Activated effector memory CD4-positive, alpha-beta T cell treated with Interleukin-2 at 50 U/mL for 16 hours (primary cell): Measurements from ENCODE around the gene GPR15LG.
A peak's percentile ranks its signal among the peaks of the same experiment; 100 is the strongest.

Source experiments
- DNase-seq: peaks from one replicate; pipeline ENCODE4 v3.0.0-alpha.2; 2020

GPR15LG gene

GRCh38 chr10:84194424-84195043 is 20.9 kb downstream of the GPR15LG start, which contains the start of gene CDHR1:
CDHR1 (plus strand) TSS chr10:84194537; CDS start chr10:84194761, 224 bp downstream.
- peak; percentile 8 for DNase-seq

DNA sequence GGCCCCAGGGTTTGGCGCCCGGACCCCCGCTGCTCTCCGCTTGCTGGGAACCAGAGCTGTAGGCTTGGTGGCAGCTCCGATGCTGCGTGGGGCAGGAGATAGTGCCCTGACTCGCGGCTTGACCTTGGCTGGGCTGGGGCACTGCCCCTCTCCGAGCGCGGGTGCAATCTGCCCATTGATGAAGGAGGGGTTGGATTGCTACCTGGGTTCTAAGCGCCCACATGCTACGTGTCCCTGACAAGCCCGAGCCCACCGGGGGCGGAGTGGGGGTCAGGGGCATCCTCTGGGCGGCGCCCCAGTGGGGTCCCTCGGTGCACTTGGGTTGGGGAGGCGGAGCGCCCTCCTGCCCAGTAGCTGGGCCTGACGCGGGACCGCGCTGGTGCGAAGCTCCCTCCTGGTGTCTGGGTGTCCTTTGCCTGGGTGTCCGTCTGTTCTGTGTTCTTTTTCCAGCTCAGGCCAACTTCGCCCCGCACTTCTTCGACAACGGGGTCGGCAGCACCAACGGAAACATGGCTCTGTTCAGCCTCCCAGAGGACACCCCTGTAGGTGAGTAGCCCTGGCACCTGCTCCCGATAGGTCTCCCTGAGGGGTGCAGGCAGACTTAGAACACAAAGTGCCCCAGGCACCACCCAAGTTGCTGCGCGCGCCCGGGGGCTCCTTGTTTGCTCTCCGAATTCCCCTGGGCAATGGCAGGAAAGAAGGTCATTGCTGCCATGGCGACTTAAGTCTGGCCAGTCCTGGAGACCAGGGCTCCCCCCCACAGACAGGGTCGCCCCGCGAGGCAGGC is 21.6 kb downstream of the GPR15LG start:
- DNase-seq, result no peak

GRCh38 chr10:84196083-84196482 is 22.5 kb downstream of the GPR15LG start:
- DNase-seq, result no peak

DNA sequence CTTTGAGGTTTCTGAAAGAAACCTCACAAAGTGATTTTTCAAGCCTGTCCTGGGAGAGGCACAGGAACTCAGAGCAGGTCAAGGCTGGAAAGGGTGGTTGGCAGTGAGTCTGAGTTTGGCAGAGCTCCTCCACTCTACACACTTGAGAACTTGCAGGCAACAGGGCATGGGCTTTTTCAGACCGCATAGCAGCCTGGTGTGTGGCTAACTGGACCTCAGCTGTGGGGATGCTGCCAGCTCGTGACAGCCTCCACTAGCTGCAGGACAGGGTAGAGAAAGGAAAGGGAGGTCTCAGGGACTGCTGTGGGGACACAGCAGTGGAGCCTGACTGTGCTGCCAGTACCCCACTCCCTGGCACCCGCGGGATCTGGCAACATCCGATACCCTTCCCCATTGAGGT is 23.3 kb downstream of the GPR15LG start:
- DNase-seq, result no peak

DNA sequence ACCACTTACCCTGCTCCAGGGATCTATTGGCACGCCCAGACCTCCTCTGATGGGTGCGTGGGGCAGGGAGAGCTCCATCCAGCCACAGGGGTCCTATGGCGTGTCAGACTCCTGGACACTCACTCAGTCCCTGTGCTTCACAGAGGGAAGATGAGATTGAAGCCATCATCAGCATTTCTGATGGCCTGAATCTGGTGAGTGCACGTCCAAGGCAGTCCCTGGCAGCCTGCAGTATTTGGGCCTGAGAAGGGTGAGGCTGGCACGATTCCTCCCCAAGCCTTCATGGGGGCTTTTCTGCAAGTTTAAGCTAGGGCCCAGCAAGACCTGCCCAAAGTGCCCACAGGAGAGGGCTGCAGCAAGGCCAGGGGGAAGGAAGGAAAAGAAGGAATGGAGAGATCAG is 24.0 kb downstream of the GPR15LG start:
- no peak for DNase-seq

GRCh38 chr10:84198206-84198915 is 24.8 kb downstream of the GPR15LG start:
- no peak for DNase-seq

DNA sequence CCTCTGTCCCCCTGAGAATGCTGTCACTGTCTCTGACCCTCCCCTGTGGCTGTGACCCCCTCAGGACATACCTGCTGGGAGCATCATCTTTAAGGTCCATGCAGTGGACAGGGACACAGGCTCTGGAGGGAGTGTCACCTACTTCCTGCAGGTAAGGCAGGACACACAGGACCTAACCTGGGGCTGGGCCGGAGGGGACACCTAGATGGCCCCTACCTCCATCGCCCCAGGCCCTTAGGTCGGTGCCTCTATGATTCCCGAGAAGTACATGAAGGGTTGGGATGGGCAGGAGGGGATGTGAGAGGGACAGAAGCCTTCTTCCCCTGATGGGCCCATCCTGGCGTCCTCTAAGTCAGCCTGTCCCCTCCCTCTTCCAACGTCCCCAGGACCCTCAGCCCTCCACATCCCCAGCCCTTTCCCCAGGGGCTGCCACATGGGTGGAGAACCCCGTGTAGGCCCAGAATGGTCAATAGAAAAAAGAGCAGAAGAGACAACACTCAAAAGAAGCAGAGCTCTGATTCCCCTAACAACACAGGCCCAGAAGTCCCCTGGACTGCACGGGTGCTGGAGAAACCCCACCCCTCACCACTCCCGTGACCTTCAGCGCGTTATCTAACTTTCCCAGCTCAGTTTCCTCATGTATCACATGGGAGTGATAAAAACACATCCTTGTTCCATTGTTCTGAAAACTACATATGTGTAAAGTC is 27.1 kb downstream of the GPR15LG start:
- no peak for DNase-seq

- no peak for DNase-seq
Measured at GRCh38 chr10:84201244-84201606, 27.6 kb downstream of the GPR15LG start.

DNA sequence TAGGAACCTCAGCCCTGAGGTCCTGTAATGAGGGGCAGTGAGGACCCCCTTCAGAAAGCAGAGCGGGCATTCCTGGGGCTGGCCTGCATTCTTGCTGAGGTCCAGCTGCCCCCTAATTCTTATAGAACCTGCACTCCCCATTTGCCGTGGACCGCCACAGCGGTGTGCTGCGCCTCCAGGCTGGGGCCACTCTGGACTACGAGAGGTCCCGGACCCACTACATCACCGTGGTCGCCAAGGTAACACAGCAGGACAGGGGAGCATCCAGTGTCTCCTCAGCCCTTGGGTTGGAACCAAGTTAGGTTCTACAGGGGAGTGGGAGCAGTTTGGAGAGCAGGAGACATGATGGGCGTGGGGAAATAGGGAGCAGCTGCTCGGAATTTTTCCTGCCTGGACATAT is 28.1 kb downstream of the GPR15LG start:
- DNase-seq, result no peak

- no peak for DNase-seq
Measured at GRCh38 chr10:84202349-84202748, 28.7 kb downstream of the GPR15LG start.

GRCh38 chr10:84204122-84204521 is 30.5 kb downstream of the GPR15LG start:
- DNase-seq, result no peak

DNA sequence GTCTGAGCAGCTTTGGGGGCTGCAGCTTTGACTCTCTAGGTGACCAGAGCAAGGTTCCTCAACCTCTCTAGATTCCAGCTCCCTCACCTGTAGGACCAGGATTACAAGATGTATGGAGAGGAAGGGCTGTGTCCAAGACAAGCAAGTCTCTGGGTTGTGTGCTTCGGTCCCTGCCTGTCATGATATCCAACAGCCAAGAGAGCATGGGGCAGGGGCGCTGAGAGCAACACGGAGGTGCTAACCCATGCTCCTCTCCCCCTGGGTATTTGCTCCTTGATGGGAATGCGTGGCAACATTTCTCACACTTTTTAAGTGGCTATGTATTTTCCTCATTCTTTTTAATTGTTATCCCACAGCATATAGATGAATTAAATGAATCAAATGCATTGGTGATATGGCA is 31.0 kb downstream of the GPR15LG start:
- no peak for DNase-seq

DNA sequence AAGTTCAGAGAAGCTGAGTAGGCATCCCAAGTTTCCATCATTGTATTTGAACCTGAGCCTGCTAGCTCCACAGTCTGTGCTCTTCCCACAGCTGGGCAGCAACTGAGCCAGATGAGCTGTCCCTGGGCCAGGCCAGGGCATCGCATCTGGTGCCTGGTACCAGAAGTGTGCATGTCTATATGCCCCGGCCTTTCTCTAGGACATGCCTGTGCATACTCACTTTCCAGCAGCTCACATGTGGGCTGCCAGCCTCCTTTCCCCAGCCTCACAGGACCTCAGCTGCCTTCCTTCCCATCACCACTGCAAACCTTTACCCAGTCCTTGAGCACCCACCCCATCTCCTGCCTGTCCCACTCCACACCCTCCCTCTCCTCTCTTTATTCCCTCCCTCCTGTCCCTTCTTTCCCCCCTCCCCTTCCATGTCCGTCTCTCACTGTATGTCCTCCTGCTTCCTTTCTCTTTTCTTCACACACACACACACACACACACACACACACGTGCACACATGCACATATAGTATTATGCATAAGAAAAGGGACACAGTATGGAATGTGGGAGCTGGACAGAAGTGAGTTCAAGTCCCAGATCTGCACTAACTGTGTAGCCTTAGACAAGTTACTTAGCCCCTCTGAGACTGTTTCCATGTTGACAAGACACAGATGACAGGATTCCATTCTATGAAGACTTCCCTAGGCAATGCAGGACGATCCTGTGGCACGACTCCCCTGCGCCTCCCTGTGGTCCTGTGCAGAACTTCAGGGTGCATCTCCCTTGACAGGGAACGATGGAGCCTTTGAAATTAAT is 31.6 kb downstream of the GPR15LG start:
- peak; percentile 29 for DNase-seq

DNA sequence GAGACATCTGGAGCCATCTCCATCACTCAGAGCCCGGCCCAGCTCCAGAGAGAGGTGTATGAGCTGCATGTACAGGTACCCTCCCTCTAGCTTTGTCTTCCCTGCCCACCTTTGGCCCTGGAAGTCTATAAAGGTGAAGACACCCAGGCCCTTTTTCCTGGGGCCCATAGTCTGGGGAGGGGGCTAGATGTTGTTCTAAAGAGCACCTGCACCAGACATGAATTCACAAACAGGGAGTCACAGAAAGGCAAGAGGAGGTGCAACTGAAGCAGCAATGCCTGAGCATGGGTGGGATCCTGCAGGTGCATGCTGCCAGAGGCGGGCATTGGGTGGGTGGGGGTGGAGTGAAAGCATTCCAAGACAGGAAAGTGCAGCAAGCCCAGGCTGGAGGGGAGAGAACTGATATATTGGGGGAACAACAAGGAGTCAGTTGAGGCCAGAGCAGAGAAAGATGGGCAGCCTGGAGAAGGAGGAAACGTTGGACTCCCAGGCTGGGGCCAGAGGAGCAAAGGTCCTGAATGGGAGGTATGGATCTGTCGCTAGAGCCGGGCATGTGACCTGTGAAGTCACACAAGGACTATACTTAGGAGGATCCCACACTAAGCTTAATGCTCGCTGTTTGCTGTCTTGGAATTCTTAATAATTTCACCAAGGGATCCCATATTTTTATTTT is 32.4 kb downstream of the GPR15LG start:
- DNase-seq, result no peak

DNA sequence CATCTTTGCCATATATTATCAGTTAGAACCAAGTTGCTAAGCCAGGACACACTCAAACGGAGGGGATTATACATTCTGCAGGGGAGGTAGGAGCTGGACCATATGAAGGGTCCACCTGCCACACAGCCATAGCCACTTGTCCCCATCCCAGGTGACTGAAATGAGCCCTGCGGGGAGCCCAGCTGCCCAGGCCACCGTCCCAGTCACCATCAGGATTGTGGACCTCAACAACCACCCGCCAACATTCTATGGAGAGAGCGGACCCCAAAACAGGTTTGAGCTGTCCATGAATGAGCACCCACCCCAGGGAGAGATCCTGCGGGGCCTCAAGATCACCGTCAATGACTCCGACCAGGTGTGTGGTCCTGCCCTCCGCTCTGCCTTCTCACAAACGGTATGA is 34.4 kb downstream of the GPR15LG start:
- DNase-seq, result no peak

- DNase-seq, result no peak
Measured at GRCh38 chr10:84211566-84211965, 38.0 kb downstream of the GPR15LG start.

DNA sequence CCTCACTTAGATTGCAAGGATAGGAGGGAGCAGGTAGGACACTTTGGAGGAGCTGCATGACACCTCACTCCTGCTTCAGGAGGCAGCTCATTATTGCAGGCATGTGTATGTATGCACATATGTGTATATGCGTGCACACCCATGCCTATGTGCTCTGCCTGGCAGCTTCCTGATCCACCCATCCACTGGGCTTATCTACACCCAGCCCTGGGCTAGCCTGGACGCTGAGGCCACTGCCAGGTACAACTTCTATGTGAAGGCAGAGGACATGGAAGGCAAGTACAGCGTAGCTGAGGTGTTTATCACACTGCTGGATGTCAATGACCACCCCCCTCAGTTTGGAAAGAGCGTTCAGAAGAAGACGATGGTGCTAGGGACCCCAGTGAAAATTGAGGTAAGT is 38.4 kb downstream of the GPR15LG start:
- DNase-seq, result no peak

GRCh38 chr10:84213076-84213475 is 39.5 kb downstream of the GPR15LG start:
- DNase-seq, result no peak

DNA sequence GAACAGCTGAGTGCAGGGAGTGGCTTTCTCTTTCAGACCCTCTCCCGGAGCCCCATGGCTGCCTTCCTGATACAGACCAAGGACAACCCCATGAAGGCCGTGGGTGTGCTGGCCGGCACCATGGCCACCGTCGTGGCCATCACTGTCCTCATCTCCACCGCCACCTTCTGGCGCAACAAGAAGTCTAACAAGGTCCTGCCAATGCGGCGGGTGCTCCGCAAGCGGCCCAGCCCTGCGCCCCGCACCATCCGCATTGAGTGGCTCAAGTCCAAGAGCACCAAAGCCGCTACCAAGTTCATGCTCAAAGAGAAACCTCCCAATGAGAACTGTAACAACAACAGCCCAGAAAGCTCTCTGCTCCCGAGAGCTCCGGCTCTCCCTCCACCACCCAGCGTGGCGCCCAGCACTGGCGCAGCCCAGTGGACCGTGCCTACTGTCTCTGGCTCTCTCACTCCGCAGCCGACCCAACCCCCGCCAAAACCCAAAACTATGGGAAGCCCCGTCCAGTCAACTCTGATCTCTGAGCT is 40.5 kb downstream of the GPR15LG start:
- DNase-seq, result no peak

DNA sequence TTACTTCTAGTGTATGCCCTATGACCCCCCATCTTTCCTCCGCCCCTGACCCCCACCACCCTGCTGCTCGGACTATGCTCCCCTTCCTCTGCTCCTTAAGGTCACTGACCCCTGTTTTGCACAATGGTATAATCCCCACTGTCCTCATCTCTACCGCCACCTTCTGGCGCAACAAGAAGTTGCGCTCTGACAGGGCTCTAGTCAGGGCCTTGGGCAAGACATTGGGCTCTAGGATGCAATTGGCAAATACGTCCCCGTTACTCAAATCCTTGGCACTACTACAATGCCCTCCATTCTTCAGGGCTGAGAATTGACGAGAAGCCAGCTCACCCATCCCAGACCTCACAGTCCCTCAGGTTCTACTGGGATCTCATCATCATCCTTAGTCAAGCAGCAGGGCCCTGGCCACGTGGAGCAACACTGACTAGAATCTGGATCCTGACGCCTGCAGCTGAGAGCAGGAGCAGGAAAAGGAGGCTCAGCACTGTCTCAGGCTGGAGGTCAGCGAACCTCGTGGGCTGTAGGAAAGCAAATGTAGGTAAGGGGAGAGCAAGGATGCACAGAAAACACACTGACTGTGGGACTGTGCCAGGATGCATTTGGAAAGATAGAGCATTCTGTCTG is 41.1 kb downstream of the GPR15LG start:
- no peak for DNase-seq

GRCh38 chr10:84216834-84217233 is 43.2 kb downstream of the GPR15LG start:
- no peak for DNase-seq
